ENCODE measurements around the gene TSEN54.

DNA sequence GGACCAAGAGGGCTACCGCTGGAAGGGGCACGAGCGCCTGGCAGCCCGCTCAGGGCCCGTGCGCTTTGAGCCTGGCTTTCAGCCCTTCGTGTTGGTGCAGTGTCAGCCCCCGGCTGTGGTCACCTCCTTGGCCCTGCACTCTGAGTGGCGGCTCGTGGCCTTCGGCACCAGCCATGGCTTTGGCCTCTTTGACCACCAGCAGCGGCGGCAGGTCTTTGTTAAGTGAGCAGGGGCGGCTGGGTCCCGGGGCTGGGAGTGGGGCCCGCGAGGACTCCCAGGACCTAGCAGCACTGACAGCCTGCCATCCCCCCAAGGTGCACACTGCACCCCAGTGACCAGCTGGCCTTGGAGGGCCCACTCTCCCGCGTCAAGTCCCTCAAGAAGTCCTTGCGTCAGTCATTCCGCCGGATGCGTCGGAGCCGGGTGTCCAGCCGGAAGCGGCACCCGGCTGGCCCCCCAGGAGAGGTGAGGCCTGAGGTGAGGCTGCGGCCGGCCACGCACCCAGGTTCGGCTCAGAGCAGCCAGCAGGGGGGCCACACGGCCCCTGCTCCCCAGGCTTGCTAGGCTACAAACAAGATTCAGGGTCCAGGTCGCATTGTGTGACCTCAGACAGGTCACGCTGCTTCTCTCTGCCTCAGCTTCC is 53.8 kb downstream of the TSEN54 start:
- TF ChIP-seq, protein P1, sequence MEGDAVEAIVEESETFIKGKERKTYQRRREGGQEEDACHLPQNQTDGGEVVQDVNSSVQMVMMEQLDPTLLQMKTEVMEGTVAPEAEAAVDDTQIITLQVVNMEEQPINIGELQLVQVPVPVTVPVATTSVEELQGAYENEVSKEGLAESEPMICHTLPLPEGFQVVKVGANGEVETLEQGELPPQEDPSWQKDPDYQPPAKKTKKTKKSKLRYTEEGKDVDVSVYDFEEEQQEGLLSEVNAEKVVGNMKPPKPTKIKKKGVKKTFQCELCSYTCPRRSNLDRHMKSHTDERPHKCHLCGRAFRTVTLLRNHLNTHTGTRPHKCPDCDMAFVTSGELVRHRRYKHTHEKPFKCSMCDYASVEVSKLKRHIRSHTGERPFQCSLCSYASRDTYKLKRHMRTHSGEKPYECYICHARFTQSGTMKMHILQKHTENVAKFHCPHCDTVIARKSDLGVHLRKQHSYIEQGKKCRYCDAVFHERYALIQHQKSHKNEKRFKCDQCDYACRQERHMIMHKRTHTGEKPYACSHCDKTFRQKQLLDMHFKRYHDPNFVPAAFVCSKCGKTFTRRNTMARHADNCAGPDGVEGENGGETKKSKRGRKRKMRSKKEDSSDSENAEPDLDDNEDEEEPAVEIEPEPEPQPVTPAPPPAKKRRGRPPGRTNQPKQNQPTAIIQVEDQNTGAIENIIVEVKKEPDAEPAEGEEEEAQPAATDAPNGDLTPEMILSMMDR (IDR thresholded peaks at IDR 0.05): no peak
- no peak for TF ChIP-seq ZFX (IDR thresholded peaks at IDR 0.05; ENCODE audit: borderline replicate concordance)

Data from 22Rv1 (cell line).